GM12878 (cell line): ENCODE results near the gene PHF2. TPM values are rescaled to one million over a fixed set of nuclear protein-coding genes. Genes with fewer than 3 reads are reported as not detected.

ENCODE experiments used
- ATAC-seq: fragments of 200-7000 bp; cut with Tn5 transposase; 3 replicates; pipeline ENCODE4 v1.9.1; 2020; ENCODE audit warnings: mild to moderate bottlenecking, moderate library complexity
- BruUV-seq: library from RNA; stranded (reverse); fragments of 400-500 nt; replicated peaks from 2 replicates; lab custom pipeline; 2021; lab: Mats Ljungman, UMichigan
- CTCF ChIA-PET: fragments of 300-600 bp; sonication (Branson Sonifier 250); formaldehyde crosslinking; extraction: SDS; loops from one replicate; lab custom pipeline; 2021; ENCODE audit warnings: inconsistent platforms; lab: Yijun Ruan, JAX
- POLR2A ChIA-PET: fragments of 350-600 bp; formaldehyde crosslinking; extraction: SDS; loops from one replicate; lab custom pipeline; 2021; ENCODE audit warnings: inconsistent platforms; lab: Charles Lee
- RAD21 ChIA-PET: fragments of 300-600 bp; sonication (Branson Sonifier 250); formaldehyde crosslinking; loops from one replicate; lab custom pipeline; 2023; ENCODE audit warnings: antibody characterized with exemption; ENCODE audit not compliant: unreplicated experiment; lab: Charles Lee
- SMC1A ChIA-PET: fragments of 300-600 bp; sonication (Branson Sonifier 250); formaldehyde crosslinking; loops from one replicate; lab custom pipeline; 2023; ENCODE audit not compliant: unreplicated experiment, uncharacterized antibody; lab: Charles Lee
- DNase-seq: peaks from one replicate; pipeline ENCODE4 v3.0.0-alpha.2; 2011; ENCODE audit warnings: low read depth, low spot score
- FAIRE-seq: peaks from 3 replicates; lab custom pipeline; 2011; peaks lifted over from hg19 to GRCh38; lab: Jason Lieb, UNC
- H2AFZ ChIP-seq: 2 replicates; pipeline ENCODE4 v1.6.0; 2011; ENCODE audit warnings: low read depth, low read length, control low read depth; ENCODE audit not compliant: control insufficient read depth
- H3K27ac ChIP-seq: 2 replicates; pipeline ENCODE4 v1.5.1; 2011; ENCODE audit warnings: control low read depth; ENCODE audit not compliant: control insufficient read depth, insufficient read depth
- H3K27me3 ChIP-seq, 2 experiments: replicated peaks in 1 of 2; 2 replicates each; pipeline versions ENCODE4 v1.6.0 to v1.6.1; 2011; ENCODE audit warnings: low read length in 1 of 2; ENCODE audit not compliant: control insufficient read depth in 2 of 2, insufficient read depth in 2 of 2
- H3K36me3 ChIP-seq, 2 experiments: 2 replicates each; pipeline ENCODE4 v1.5.1; 2011; ENCODE audit warnings: low read length in 1 of 2; ENCODE audit not compliant: control insufficient read depth in 2 of 2, insufficient read depth in 2 of 2
- H3K4me1 ChIP-seq: 2 replicates; pipeline ENCODE4 v1.6.1; 2011; ENCODE audit warnings: mild to moderate bottlenecking, low read length, moderate library complexity, mixed read lengths; ENCODE audit not compliant: control insufficient read depth, insufficient read depth
- H3K4me2 ChIP-seq: 2 replicates; pipeline ENCODE4 v1.6.0; 2011; ENCODE audit warnings: control low read depth; ENCODE audit not compliant: control insufficient read depth, insufficient read depth
- H3K4me3 ChIP-seq: fragments of 200-600 bp; sonication (generic); 2 replicates; pipeline ENCODE4 v1.5.1; 2016
- H3K79me2 ChIP-seq: 2 replicates; pipeline ENCODE4 v1.6.0; 2011; ENCODE audit warnings: low read length; ENCODE audit not compliant: control insufficient read depth, insufficient read depth
- H3K9ac ChIP-seq: 2 replicates; pipeline ENCODE4 v1.8.0; 2011; ENCODE audit warnings: low read length, control low read depth, mixed read lengths; ENCODE audit not compliant: control insufficient read depth, insufficient read depth
- H3K9me3 ChIP-seq: replicated peaks from 3 replicates; pipeline ENCODE4 v1.5.1; 2011; ENCODE audit warnings: mild to moderate bottlenecking, low read length; ENCODE audit not compliant: control insufficient read depth, insufficient read depth
- H4K20me1 ChIP-seq: 2 replicates; pipeline ENCODE4 v1.6.0; 2011; ENCODE audit not compliant: control insufficient read depth, insufficient read depth
- ETV6 ChIP-seq, 2 experiments: fragments of 450-650 bp in 1 of 2; IDR thresholded peaks in 1 of 2; conservative IDR thresholded peaks in 1 of 2; 2 replicates each; pipeline ENCODE4 v1.6.1; 2014; ENCODE audit warnings: antibody characterized with exemption in 1 of 2, borderline replicate concordance in 1 of 2, low read depth in 1 of 2, mild to moderate bottlenecking in 1 of 2, moderate library complexity in 1 of 2
- FOXK2 ChIP-seq: fragments of 450-650 bp; IDR thresholded peaks from 2 replicates; pipeline ENCODE4 v1.6.1; 2017; ENCODE audit warnings: mild to moderate bottlenecking, moderate library complexity
- HCFC1 ChIP-seq: fragments of 150-350 bp; IDR thresholded peaks from 2 replicates; pipeline ENCODE4 v1.6.1; 2014; ENCODE audit warnings: low read length
- MEF2B ChIP-seq: fragments of 450-650 bp; IDR thresholded peaks from 2 replicates; pipeline ENCODE4 v1.6.1; 2018; ENCODE audit warnings: mild to moderate bottlenecking, moderate library complexity; ENCODE audit not compliant: partially characterized antibody, poor library complexity, severe bottlenecking
- MYC ChIP-seq: IDR thresholded peaks from 2 replicates; pipeline ENCODE4 v1.6.1; 2011; ENCODE audit warnings: mild to moderate bottlenecking, low read length, moderate library complexity, inconsistent platforms; ENCODE audit not compliant: insufficient read depth, insufficient replicate concordance, insufficient read length, severe bottlenecking
- POLR2AphosphoS2 ChIP-seq: IDR thresholded peaks from 2 replicates; pipeline ENCODE4 v1.6.1; 2011; ENCODE audit warnings: low read depth, mild to moderate bottlenecking, low read length, improper control_type of control experiment, moderate library complexity
- REST ChIP-seq: IDR thresholded peaks from 2 replicates; pipeline ENCODE4 v1.6.1; 2012; ENCODE audit warnings: mild to moderate bottlenecking, low read depth, low read length
- SIX5 ChIP-seq: IDR thresholded peaks from 2 replicates; pipeline ENCODE4 v1.6.1; 2011; ENCODE audit warnings: mild to moderate bottlenecking, low read depth, low read length, moderate library complexity; ENCODE audit not compliant: severe bottlenecking
- YBX1 ChIP-seq: fragments of 450-650 bp; IDR thresholded peaks from 2 replicates; pipeline ENCODE4 v1.6.1; 2016; ENCODE audit warnings: antibody characterized with exemption
- WGBS: methylation state at CpG from one replicate; pipeline ENCODE4 v1.1.6; 2016; ENCODE audit warnings: low lambda C conversion rate; ENCODE audit not compliant: insufficient replicate concordance, insufficient coverage; ENCODE audit errors: missing lambda C conversion rate; 5-methylcytosine and 5-hydroxymethylcytosine counted together
- in situ Hi-C: fragments of 300-500 bp; cut with MboI; formaldehyde crosslinking; loops from 9 replicates; pipeline ENCODE4 v1.14.3; 2018; ENCODE audit warnings: mixed read lengths
- intact Hi-C: fragments of 100-400 bp; cut with micrococcal nuclease; formaldehyde crosslinking; loops from one replicate; pipeline ENCODE4 v1.14.2; 2022; ENCODE audit not compliant: unreplicated experiment
- polyA plus RNA-seq, 11 experiments: library from polyadenylated mRNA; depleted of rRNA in 4 of 11; unstranded in 6 of 11; stranded (reverse) in 5 of 11; fragments of >200 nt; fragmentation: Nextera tagmentation in 4 of 11; fragmentation: Illumina TruSeq in 1 of 11; extraction: Ambion mirVana in 4 of 11; extraction: Trizol in 1 of 11; gene quantifications; 1 replicate in 1 of 11; 2 replicates in 10 of 11; pipeline versions ENCODE4 v1.2.1 to v1.2.3, GENCODE V29; 2011 to 2016; ENCODE audit warnings: inconsistent platforms in 2 of 11, missing spikeins in 2 of 11, low read depth in 1 of 11
- total RNA-seq, 4 experiments: library from RNA; depleted of rRNA in 3 of 4; stranded (reverse); fragments of >200 nt in 3 of 4; fragmentation: Illumina TruSeq in 1 of 4; extraction: Trizol in 1 of 4; gene quantifications; 2 replicates each; pipeline versions ENCODE4 v1.2.1 to v1.2.3, GENCODE V29; 2013 to 2021

Gene PHF2
- total and polyA plus RNA-seq, 10 of the 15 experiments (the other 5 are each of a cell fraction or from before 2014, with no cell fraction given), result 0.34 to 13.3 (median 5.5) TPM

- no peak for TF ChIP-seq YBX1
- TF ChIP-seq MEF2B, result no peak
Measured at GRCh38 chr9:93596399-93596798, 20.0 kb downstream of the PHF2 start (continued).

GRCh38 chr9:93597142-93597706 lies 20.8 kb downstream of the PHF2 start:
- ATAC-seq (no peak), FAIRE-seq (no peak), DNase-seq (no peak)
- ChIA-PET POLR2A (no interaction called here), CTCF (no interaction called here), RAD21 (no interaction called here), SMC1A (interaction anchor here (0.6 kb wide), 1 partner anchor 273 kb away, joined by 3 read pairs; no protein-coding TSS in a partner anchor)
- Histone ChIP-seq H3K4me3 (no peak overlapping the region), H3K79me2 (no peaks in the 10 kb centered on the region), H2AFZ (no peak overlapping the region), H3K9me3 (no peaks in the 10 kb centered on the region), H3K4me1 (peaks cover 3% of the 10 kb centered on the region; the same call in 1 of the 2 replicates), H3K27me3 (no peaks in the 10 kb centered on the region), H3K36me3 (no peaks in the 10 kb centered on the region), H4K20me1 (no peaks in the 10 kb centered on the region), H3K4me2 (no peak overlapping the region), H3K27ac (no peak overlapping the region), H3K9ac (no peak overlapping the region)
- TF ChIP-seq ETV6 (conservative IDR thresholded peaks at IDR 0.05 in 1 of 2, IDR thresholded peaks at IDR 0.05 in 1 of 2; ENCODE audit: borderline replicate concordance in 1 of 2, low read depth in 1 of 2) (no peak), POLR2AphosphoS2 (no peak), REST (no peak), FOXK2 (no peak), SIX5 (no peak), MYC (no peak), HCFC1 (no peak)
- 85% methylated on average over 6 of the region's 6 CpGs for WGBS
- in situ Hi-C loops, result no loop called here
- no TSS peak for BruUV-seq
- intact Hi-C loops, result no loop called here
